Measurements from ENCODE around the gene CARD16.

GRCh38 chr11:104995001-104995408 is 50.1 kb downstream of the CARD16 start:
- TF ChIP-seq CTCF (conservative IDR thresholded peaks at IDR 0.05), result no peak
- no peak for TF ChIP-seq ZFX (IDR thresholded peaks at IDR 0.05)
